ENCODE data around the gene FBXL22.
A peak's percentile ranks its signal among the peaks of the same experiment; 100 is the strongest.

The FBXL22 gene

GRCh38 chr15:63597038-63597790 lies at the start of gene FBXL22:
FBXL22 (plus strand) TSS chr15:63597387; CDS start chr15:63597393, 6 bp downstream.
- no peak for DNase-seq

- no peak for DNase-seq
These were observed 45.8 kb upstream of the FBXL22 start for GRCh38 chr15:63551400-63551799.

- DNase-seq, result peak; percentile 58
These were observed 43.8 kb upstream of the FBXL22 start for GRCh38 chr15:63553388-63553791.

DNA sequence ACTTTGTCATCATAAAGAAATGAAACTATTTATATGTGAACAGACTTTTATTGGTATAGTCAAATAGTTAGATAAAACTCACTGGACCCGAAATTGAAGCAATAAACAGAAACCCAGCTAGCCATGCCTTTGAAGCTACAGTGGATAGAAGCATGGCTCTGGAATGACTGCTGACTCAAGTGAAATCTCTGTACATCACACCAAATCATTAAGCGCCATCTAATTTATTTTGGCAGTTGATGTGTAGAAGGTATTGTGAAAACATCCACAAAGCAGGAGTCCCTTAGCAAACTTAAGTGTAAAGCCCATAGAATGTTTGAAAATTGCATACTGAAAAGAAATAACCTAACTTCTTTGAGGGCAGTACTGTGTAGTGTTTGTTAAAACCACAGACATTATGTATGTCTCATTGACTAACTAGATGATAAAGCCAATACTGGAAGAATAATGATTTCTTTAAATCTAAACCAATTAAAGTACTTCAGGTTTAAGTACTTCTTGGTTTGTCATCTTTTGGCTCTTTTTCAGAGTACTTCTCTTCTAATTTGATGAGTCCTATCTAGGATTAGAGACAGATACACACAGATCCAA lies 42.8 kb upstream of the FBXL22 start:
- DNase-seq, result no peak

- DNase-seq, result no peak
These were observed 41.7 kb upstream of the FBXL22 start for GRCh38 chr15:63555507-63555906.

- DNase-seq, result no peak
These were observed 40.9 kb upstream of the FBXL22 start for GRCh38 chr15:63556246-63556645.

DNA sequence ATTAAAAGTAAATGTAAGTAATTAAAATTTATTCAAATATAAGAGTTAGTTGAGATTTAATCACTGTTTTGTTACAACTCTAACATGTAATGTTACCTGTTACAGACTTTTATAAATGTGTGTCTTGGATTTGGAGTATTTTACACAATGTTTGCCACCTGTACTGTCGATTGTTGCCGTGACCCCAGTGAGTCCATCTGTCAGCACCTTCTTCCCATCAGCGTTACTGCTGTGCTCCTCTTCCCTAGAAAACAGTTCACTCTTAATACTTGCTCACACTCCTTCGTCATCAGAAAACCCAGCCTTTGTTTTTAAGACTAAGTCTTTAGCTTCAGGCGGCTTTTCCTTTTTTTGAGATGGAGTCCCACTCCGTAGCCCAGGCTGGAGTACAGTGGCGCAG lies 40.5 kb upstream of the FBXL22 start:
- no peak for DNase-seq

DNA sequence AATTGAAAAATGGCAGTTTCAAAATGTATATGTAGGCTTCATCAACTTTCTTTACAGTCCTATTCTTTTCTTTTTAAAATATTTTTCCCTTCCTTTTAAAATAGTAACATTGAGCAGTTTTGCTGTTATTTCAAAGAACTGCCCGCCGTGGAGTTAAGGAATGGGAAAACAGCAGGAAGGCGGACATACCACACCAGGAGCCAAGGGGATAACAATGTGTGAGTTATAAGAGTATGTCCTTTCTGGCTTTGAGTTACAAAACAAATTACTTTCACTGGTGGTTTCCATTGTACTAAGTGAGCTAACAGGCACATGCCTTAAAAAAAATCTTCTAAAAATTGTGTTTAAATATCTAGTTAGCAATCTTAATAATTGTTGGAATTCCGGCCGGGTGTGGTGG lies 37.4 kb upstream of the FBXL22 start:
- DNase-seq, result no peak

- peak; percentile 73 for DNase-seq
These were observed 36.3 kb upstream of the FBXL22 start for GRCh38 chr15:63560741-63561448.

DNA sequence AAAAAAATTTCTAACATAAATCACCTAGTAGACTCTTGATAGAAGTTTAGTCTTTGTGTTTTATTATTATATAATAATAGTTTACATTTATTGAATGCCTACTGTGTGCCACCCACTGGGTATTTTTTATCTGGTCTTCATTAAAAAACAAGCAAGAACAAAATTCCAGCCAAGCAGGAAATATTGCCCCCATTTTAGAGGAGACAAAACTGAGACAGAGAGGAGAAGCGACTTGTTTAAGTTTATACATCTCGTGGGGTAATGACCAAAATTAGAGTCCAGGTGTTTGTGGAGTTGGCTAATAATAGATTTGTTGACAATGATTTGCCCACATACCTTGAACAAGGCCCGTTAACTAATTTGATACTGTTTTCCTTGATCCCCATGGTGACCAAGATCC lies 33.1 kb upstream of the FBXL22 start:
- DNase-seq, result no peak

- no peak for DNase-seq
These were observed 31.5 kb upstream of the FBXL22 start for GRCh38 chr15:63565536-63566186.

DNA sequence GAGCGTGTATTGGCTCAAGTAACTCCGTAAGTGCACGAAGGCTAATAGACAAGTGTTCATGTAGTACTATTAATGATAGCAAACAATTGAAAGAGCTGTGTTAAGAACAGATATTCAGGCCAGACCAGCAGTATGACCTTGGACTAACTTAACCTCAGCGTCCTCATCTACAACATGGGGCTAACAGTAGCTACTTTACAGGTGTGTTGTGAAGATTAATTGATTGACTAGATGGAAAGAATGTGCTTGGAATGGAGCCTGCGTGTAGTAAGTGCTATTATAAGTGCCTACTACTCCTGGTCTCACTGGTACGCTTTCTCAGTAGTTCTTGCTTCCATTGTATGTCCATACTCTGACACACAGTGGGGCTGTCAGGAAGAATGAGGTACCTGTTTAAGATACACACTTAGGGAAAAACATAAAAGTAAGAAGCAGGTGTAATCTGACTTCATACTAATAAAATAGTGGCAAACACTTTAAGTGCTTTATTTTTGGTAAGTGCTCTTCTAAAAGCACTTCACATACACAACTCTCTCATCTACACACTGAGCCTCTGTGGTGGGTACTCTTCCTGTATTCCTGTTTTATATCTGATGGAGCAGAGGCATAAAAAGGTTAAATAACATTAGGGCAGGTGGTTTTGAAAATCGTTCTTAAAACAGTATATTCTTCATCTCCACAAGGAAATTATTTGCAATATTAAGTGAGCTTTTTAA lies 24.3 kb upstream of the FBXL22 start:
- DNase-seq, result no peak

DNA sequence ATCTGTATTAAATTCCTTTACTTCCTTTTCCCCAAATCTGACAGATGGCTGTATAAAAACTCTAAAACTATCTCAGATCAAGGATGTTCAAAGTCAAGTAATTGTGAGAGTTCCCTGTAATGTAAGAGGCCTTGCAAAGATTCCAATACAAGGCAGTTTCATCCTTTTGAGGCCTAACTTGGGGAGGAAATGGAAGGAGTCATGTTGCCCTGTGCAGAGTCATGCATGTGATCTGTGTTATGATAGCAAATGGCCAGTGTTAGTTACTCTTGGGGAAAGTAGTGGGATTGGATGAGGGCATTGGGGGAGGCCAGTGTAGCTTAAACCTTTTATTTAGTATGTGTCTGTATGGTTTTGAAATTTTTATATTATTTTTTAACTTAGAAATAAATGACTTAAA lies 23.7 kb upstream of the FBXL22 start:
- DNase-seq, result no peak

GRCh38 chr15:63575312-63575711 lies 21.9 kb upstream of the FBXL22 start:
- no peak for DNase-seq

GRCh38 chr15:63576441-63576840 lies 20.7 kb upstream of the FBXL22 start:
- DNase-seq, result no peak

GRCh38 chr15:63582179-63582578 lies 15.0 kb upstream of the FBXL22 start:
- DNase-seq, result no peak

- no peak for DNase-seq
These were observed 14.3 kb upstream of the FBXL22 start for GRCh38 chr15:63582718-63583426.

- peak; percentile 72 for DNase-seq
These were observed 10.4 kb upstream of the FBXL22 start for GRCh38 chr15:63586790-63587189.

GRCh38 chr15:63587527-63587926 lies 9.7 kb upstream of the FBXL22 start:
- no peak for DNase-seq

DNA sequence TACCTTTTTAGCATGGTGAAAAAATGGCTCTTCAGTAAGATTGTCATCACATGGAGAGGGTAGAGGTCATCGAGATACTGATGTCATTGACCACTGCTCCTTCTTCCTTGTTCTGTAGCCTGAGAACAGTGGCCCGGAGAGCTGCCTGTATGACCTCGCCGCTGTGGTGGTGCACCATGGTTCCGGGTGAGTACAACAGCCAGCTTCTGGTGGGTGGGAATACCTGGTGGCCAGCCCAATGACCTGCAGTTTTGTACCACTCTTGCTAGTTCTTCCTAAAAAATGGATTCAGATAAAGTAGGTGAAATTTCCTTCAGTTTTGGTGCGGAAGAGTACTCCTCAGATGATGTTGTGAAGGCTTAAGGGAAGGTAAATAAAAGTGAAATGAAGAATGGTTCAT lies 8.4 kb upstream of the FBXL22 start:
- no peak for DNase-seq

- no peak for DNase-seq
These were observed 3.2 kb upstream of the FBXL22 start for GRCh38 chr15:63593705-63594671.
